SU-DHL-6 (cell line): ENCODE data around the gene TTYH3.

ENCODE experiments used
- CTCF ChIP-seq: fragments of 200-600 bp; sonication (generic); IDR thresholded peaks from one replicate; pipeline ENCODE4 v1.5.1; 2017; ENCODE audit warnings: antibody characterized with exemption, mild to moderate bottlenecking, low read length, moderate library complexity; ENCODE audit not compliant: insufficient read depth, poor library complexity, severe bottlenecking
- EZH2phosphoT487 ChIP-seq: fragments of 200-600 bp; sonication (generic), shearing (Covaris generic); conservative IDR thresholded peaks from 2 replicates; pipeline ENCODE4 v1.6.1; 2018; ENCODE audit warnings: mild to moderate bottlenecking, antibody characterized with exemption, low read length, moderate library complexity, mixed read lengths

DNA sequence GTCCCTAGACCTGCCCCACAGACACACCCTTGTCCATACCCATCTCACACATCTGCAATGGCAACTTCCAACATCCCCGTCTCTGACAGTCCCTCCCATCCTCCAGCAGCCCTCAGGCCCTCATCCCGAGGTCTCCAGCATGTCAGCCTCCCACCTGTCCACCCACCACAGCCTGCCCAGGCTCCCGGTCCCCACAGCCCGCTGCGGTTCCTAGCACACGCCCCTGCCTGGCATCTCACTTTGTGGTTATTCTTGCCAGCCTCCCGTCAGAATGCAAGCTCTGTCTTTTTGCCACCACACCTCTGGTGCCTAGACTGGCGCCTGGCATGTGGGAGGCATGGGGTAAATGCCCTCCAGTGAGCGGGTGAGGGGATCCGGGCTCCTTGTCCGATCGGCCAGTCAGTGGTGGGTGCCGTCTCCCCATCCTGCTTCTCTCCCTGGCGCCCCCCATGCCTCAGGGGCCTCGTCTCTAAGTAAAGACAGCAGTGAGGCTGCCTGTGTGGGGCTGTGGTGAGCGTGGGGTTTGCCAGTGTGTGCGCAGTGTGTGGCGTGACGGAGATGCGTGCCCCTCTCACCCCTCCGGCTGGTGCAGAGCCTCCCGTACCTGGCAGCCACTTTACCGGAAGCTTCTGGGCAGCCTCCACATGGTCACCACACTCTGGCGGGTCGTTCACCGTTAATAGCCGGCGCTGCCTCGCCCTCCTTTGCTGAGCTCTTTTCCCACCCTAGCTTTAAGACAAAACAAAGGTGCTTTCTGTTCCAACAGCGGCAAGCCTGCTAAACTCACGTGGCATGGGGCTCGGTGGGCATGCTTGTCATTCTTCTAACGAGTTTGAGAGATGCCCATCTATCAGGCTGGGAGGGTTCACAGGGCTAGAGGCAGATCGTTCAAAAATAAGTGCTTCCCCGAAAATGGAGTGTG lies 28.5 kb upstream of the TTYH3 start:
- no peak for TF ChIP-seq CTCF
- TF ChIP-seq EZH2phosphoT487 = no peak
